Measurements from ENCODE around the gene ACKR2. TPM values are rescaled to one million over a fixed set of nuclear protein-coding genes. Genes with fewer than 3 reads are reported as not detected.

ACKR2 gene
- total and polyA plus RNA-seq, 5 donors: 1.2 to 2.4 (median 1.5) TPM

DNA sequence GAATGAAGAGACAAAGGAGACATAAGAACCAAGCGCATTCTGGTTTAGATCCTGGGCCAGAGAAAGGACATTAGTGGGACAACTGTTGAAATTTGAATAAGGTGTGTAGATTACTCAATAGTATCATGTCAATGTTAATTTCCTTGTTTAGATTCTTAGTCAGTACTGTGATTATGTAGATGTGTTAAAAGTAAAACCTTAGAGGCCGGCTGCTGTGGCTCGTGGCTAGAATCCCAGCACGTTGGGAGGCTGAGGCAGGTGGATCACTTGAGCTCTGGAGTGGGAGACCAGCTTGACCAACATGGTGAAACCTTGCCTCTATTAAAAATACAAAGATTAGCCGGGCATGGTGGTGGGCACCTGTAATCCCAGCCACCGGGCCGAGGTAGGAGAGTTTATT is 39.8 kb downstream of the ACKR2 start:
- H3K27ac ChIP-seq (ENCODE audit: low read length): no peak overlapping the region
- H3K9me3 ChIP-seq (ENCODE audit: control insufficient read depth, low read length): no peaks in the 10 kb centered on the region
- intact Hi-C loops (cut with DNase I): no loop called here
- WGBS: 97% methylated on average over 7 of the region's 7 CpGs
- no peak overlapping the region for H3K4me3 ChIP-seq (ENCODE audit: low read length)
- H3K27me3 ChIP-seq (ENCODE audit: control insufficient read depth, insufficient read depth): no peaks in the 10 kb centered on the region
- H3K4me1 ChIP-seq (ENCODE audit: control insufficient read depth, insufficient read depth, low read length): peaks cover 8% of the 10 kb centered on the region
- DNase-seq: no peak
- no peak for ATAC-seq

DNA sequence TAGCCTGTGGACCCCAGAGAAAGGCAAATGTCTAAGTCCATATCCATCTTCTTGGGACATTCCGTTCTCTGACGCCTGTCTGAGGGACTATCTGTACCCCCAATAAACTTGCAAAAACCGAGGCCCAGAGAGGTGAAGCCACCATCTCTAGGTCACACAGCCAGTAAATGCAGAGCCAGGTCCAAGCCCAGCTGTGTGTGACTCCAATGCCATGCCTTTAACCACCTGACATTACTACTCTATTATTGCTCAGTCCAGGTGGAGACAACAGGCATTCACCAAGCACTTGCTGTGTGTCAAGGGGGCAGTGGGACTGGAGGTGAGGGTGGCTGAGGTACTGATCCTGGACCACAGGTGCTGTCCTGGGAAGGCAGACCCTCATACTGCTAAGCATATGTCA is 41.0 kb downstream of the ACKR2 start:
- Histone ChIP-seq H3K27me3 (ENCODE audit: control insufficient read depth, insufficient read depth) (no peaks in the 10 kb centered on the region), H3K9me3 (ENCODE audit: control insufficient read depth, low read length) (no peaks in the 10 kb centered on the region), H3K4me1 (ENCODE audit: control insufficient read depth, insufficient read depth, low read length) (peaks cover 1% of the 10 kb centered on the region), H3K4me3 (ENCODE audit: low read length) (no peak overlapping the region), H3K27ac (ENCODE audit: low read length) (no peak overlapping the region)
- intact Hi-C loops (cut with DNase I): no loop called here
- WGBS: 94% methylated on average over 3 of the region's 3 CpGs
- ATAC-seq: no peak
- no peak for DNase-seq

DNA sequence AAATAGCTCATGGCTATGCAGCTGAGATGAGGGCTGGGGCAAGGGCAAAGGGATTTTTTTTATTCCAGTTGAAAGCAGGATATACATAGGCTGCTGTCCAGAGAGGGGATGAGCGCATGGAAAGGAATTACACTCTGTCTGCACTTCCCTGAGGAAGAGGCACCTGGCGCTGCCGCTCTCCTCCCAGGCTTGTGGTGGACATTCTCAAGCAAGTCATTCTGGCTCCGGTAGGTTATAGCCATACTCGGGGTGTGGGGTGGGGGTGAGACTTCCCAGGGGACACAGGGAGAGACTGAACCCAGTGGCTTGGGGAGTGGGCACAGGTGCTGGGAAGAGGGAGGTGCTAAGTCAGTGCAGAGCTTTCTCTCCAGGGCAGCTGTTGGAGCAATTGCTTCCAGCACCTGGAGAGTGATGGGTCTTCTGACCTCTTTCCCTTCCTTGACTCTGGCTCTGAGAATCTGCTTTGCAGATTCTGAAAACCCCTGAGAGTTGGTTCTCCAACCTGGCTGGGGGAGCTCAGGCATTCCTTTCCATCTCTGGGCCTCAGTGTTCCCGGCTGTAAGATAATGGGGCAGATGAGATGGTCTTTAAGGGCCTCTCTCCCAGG is 42.1 kb downstream of the ACKR2 start:
- Histone ChIP-seq H3K27ac (ENCODE audit: low read length) (no peak overlapping the region), H3K27me3 (ENCODE audit: control insufficient read depth, insufficient read depth) (no peaks in the 10 kb centered on the region), H3K9me3 (ENCODE audit: control insufficient read depth, low read length) (no peaks in the 10 kb centered on the region), H3K4me1 (ENCODE audit: control insufficient read depth, insufficient read depth, low read length) (no peaks in the 10 kb centered on the region), H3K4me3 (ENCODE audit: low read length) (no peak overlapping the region)
- no peak for ATAC-seq
- DNase-seq: no peak
- 76% methylated on average over 6 of the region's 6 CpGs for WGBS
- intact Hi-C loops (cut with DNase I): no loop called here

DNA sequence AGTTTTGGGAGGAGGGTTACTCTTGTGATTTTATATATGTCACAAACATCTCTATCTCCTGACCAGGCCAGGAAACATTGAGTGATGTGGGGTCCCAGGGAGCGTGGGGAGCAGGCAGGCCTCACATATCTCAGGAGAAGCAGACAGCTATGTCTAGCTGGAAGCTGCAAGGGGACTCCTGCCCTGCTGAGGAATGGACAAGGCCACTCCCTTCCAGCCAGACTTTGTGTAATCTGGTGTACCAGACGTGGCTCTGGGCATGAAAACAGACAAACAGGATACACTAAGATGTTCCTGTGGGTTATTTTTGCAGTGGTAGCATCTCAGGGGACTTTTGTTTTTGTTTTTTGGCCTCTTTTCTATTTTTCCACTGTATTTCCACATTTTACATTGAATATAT is 43.2 kb downstream of the ACKR2 start:
- no peaks in the 10 kb centered on the region for H3K27me3 ChIP-seq (ENCODE audit: control insufficient read depth, insufficient read depth)
- DNase-seq: peak in 1 of 3 donors; percentile 57
- no peak overlapping the region for H3K27ac ChIP-seq (ENCODE audit: low read length)
- H3K4me1 ChIP-seq (ENCODE audit: control insufficient read depth, insufficient read depth, low read length): no peaks in the 10 kb centered on the region
- no peak overlapping the region for H3K4me3 ChIP-seq (ENCODE audit: low read length)
- intact Hi-C loops (cut with DNase I): no loop called here
- whole genome bisulfite sequencing: 38% methylated on average over 2 of the region's 2 CpGs
- peak; percentile 73 to 79 for ATAC-seq
- H3K9me3 ChIP-seq (ENCODE audit: control insufficient read depth, low read length): no peaks in the 10 kb centered on the region

DNA sequence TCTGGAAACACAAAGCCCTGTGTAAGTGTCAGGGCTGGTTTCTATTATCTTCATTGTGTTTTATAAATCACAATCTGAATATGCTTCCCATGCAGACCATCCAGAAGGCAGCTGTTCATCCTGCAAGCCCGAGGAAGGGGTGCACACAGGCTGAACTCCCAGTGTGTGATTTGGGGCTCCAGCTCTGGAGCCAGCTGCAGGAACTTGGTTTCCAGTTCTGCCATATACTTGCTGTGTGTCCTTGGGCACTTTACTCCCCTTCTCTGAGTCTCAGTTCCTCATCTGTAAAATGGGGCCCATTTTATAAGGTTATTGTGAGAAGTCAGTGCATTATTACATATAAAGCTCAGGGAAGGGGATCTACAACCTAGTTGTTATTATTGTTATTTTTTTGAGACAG is 43.8 kb downstream of the ACKR2 start:
- peak overlapping the region; percentile 67 for H3K27ac ChIP-seq (ENCODE audit: low read length)
- DNase-seq (no peak), ATAC-seq (no peak)
- intact Hi-C loops (cut with DNase I): no loop called here
- no peaks in the 10 kb centered on the region for H3K9me3 ChIP-seq (ENCODE audit: control insufficient read depth, low read length)
- no peaks in the 10 kb centered on the region for H3K4me1 ChIP-seq (ENCODE audit: control insufficient read depth, insufficient read depth, low read length)
- WGBS: 73% methylated on average over 1 of the region's 1 CpG
- no peak overlapping the region for H3K4me3 ChIP-seq (ENCODE audit: low read length)
- no peaks in the 10 kb centered on the region for H3K27me3 ChIP-seq (ENCODE audit: control insufficient read depth, insufficient read depth)

DNA sequence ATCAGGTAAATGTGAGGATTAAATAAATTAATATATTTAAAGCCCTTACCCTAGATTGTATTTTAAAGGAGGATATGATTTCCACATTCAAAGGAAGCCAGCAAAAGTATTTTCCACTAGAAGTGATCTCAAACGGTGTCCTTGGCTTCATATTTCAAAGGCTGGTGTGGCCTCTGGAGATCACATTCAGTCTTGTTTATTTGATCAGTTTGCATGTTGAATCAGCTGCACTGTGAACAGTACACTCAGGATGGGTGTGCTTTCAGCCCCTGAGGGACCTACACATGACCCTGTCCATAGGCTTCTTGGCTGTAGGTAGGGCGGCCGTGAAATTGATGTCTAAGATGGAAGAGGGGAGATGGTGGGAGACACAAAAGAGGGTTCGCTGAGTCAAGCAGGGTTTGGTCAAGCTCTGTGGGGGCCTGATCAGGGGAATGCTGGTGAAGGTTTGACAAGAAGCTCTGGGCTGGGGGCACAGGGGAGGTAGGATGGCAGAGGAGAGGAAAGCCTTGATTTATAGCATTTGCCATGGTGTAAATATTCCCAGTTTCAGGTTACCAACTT is 44.6 kb downstream of the ACKR2 start:
- H3K27me3 ChIP-seq (ENCODE audit: control insufficient read depth, insufficient read depth): no peaks in the 10 kb centered on the region
- H3K4me3 ChIP-seq (ENCODE audit: low read length): no peak overlapping the region
- no peaks in the 10 kb centered on the region for H3K9me3 ChIP-seq (ENCODE audit: control insufficient read depth, low read length)
- no peak overlapping the region for H3K27ac ChIP-seq (ENCODE audit: low read length)
- ATAC-seq: no peak
- DNase-seq: no peak
- intact Hi-C loops (cut with DNase I): no loop called here
- no peaks in the 10 kb centered on the region for H3K4me1 ChIP-seq (ENCODE audit: control insufficient read depth, insufficient read depth, low read length)
- WGBS: 84% methylated on average over 4 of the region's 4 CpGs

DNA sequence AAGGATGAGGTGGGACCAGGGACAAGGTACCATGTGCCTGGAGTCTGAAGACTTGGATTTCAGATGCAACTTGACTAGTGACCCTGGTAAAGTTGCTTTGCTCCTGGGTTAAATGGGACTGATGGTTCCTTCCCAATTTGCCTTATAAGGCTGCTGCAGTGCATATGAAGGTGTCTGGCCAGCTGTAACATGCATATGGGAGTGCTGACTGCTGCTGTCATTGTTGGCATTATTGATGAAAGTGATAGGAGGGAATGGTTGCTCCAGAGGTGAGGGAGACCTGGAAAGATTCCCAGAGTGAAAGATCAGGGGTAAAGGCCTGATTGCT is 45.9 kb downstream of the ACKR2 start:
- Histone ChIP-seq H3K4me1 (ENCODE audit: control insufficient read depth, insufficient read depth, low read length) (no peaks in the 10 kb centered on the region), H3K9me3 (ENCODE audit: control insufficient read depth, low read length) (no peaks in the 10 kb centered on the region), H3K27me3 (ENCODE audit: control insufficient read depth, insufficient read depth) (no peaks in the 10 kb centered on the region), H3K4me3 (ENCODE audit: low read length) (no peak overlapping the region), H3K27ac (ENCODE audit: low read length) (no peak overlapping the region)
- DNase-seq (no peak), ATAC-seq (no peak)
- intact Hi-C loops (cut with DNase I): no loop called here

DNA sequence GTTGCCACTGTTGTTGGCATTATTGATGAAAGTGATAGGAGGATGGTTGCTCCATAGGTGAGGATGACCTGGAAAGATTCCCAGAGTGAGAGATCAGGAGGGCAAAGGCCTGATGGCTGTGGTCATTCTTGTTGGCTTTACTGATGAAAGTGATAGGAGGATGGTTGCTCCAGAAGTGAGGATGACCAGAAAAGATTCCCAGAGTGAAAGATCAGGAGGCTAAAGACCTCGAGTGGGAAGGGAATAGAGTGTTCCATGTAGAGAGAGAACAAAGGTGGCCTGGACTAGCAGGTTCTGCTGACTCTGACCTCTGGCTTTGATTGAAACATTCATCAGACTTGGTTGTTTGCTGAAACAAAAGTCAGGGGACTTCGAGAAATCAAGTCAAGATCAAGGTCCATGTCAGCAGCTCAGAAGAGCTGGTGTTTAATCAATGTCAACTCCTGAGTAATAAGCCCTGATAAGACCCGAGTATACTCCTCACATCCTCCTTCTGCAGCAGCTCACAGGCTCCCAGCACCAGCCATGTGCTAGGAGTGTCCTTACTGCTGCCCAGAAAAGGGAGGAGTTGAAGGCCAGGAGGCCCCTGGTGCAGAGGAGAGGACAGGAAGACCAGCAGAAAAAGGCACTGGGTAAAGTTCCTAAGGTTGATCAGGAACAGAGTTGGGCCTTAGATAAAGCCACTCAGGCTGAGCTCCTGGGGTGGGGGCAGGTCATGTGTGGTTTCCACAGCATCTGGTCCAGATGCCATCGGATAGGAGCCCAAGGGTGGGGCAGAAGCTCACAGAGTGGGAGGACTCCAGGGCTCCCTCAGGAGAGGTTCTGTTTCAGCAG is 46.5 kb downstream of the ACKR2 start:
- 63% methylated on average over 4 of the region's 4 CpGs for WGBS
- intact Hi-C loops (cut with DNase I): no loop called here
- ATAC-seq: no peak

DNA sequence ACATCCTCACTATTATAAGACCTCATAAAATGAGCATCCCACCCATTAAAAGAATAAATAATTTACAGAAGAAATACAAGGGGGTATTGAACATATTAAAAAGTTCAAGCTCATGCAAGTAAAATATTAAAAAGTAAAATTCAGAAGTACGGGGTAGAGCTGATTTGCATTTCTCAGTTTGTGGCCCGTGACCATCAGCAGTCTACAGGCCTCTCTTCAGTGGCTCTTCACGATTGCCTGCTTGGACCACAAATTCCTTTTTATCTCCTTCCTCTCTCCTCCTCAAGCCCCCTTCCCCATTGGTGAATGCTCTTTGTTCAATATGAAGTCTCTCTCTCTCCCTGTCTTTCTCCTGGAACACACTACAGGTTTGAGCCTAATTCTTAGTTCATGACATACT is 47.3 kb downstream of the ACKR2 start:
- Histone ChIP-seq H3K4me3 (ENCODE audit: low read length) (no peak overlapping the region), H3K27ac (ENCODE audit: low read length) (no peak overlapping the region), H3K4me1 (ENCODE audit: control insufficient read depth, insufficient read depth, low read length) (no peaks in the 10 kb centered on the region), H3K9me3 (ENCODE audit: control insufficient read depth, low read length) (no peaks in the 10 kb centered on the region), H3K27me3 (ENCODE audit: control insufficient read depth, insufficient read depth) (no peaks in the 10 kb centered on the region)
- DNase-seq (no peak), ATAC-seq (no peak)
- 85% methylated on average over 3 of the region's 3 CpGs for WGBS
- intact Hi-C loops (cut with DNase I): no loop called here

More for the DNA sequence above, 46.5 kb downstream of the ACKR2 start:
- no peaks in the 10 kb centered on the region for H3K27me3 ChIP-seq (ENCODE audit: control insufficient read depth, insufficient read depth)
- H3K9me3 ChIP-seq (ENCODE audit: control insufficient read depth, low read length): no peaks in the 10 kb centered on the region
- DNase-seq: no peak
- H3K27ac ChIP-seq (ENCODE audit: low read length): no peak overlapping the region
- H3K4me1 ChIP-seq (ENCODE audit: control insufficient read depth, insufficient read depth, low read length): no peaks in the 10 kb centered on the region
- no peak overlapping the region for H3K4me3 ChIP-seq (ENCODE audit: low read length)

DNA sequence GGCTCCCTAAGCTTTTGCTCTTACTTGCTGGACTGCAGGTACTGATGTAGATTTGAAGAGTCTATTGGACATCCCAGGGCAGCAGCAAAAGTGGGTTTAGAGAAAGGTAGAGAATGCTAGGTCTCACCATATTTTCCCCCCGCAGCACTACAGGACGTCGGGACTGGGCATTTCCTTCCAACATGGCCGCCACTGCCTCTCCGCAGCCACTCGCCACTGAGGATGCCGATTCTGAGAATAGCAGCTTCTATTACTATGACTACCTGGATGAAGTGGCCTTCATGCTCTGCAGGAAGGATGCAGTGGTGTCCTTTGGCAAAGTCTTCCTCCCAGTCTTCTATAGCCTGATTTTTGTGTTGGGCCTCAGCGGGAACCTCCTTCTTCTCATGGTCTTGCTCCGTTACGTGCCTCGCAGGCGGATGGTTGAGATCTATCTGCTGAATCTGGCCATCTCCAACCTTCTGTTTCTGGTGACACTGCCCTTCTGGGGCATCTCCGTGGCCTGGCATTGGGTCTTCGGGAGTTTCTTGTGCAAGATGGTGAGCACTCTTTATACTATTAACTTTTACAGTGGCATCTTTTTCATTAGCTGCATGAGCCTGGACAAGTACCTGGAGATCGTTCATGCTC is 55.2 kb downstream of the ACKR2 start:
- no peaks in the 10 kb centered on the region for H3K27me3 ChIP-seq (ENCODE audit: control insufficient read depth, insufficient read depth)
- 95% methylated on average over 15 of the region's 15 CpGs for WGBS
- no peak overlapping the region for H3K27ac ChIP-seq (ENCODE audit: low read length)
- no peak overlapping the region for H3K4me3 ChIP-seq (ENCODE audit: low read length)
- intact Hi-C loops (cut with DNase I): no loop called here
- H3K4me1 ChIP-seq (ENCODE audit: control insufficient read depth, insufficient read depth, low read length): no peaks in the 10 kb centered on the region
- no peak for ATAC-seq
- no peaks in the 10 kb centered on the region for H3K9me3 ChIP-seq (ENCODE audit: control insufficient read depth, low read length)
- no peak for DNase-seq

DNA sequence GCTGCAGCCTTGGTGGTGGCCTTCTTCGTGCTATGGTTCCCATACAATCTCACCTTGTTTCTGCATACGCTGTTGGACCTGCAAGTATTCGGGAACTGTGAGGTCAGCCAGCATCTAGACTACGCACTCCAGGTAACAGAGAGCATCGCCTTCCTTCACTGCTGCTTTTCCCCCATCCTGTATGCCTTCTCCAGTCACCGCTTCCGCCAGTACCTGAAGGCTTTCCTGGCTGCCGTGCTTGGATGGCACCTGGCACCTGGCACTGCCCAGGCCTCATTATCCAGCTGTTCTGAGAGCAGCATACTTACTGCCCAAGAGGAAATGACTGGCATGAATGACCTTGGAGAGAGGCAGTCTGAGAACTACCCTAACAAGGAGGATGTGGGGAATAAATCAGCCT is 56.0 kb downstream of the ACKR2 start:
- no peak for ATAC-seq
- no peaks in the 10 kb centered on the region for H3K27me3 ChIP-seq (ENCODE audit: control insufficient read depth, insufficient read depth)
- H3K27ac ChIP-seq (ENCODE audit: low read length): no peak overlapping the region
- WGBS: 98% methylated on average over 8 of the region's 8 CpGs
- H3K4me1 ChIP-seq (ENCODE audit: control insufficient read depth, insufficient read depth, low read length): no peaks in the 10 kb centered on the region
- H3K9me3 ChIP-seq (ENCODE audit: control insufficient read depth, low read length): no peaks in the 10 kb centered on the region
- intact Hi-C loops (cut with DNase I): no loop called here
- no peak for DNase-seq
- H3K4me3 ChIP-seq (ENCODE audit: low read length): no peak overlapping the region

Data from right cardiac atrium (tissue), 5 donors.